Karpas-422 (cell line): ENCODE measurements around the gene MPRIP. TPM values are rescaled to one million over a fixed set of nuclear protein-coding genes. Genes with fewer than 3 reads are reported as not detected.

Experiments
- DNase-seq: peaks from one replicate; pipeline ENCODE4 v3.0.0-alpha.2; 2015
- H2AFZ ChIP-seq: fragments of 200-600 bp; sonication (generic); 2 replicates; pipeline ENCODE4 v1.6.1; 2014; ENCODE audit warnings: antibody characterized with exemption, low read length, mixed read lengths
- H3K27ac ChIP-seq: fragments of 200-600 bp; sonication (generic); 2 replicates; pipeline ENCODE4 v1.5.1; 2014; ENCODE audit warnings: mild to moderate bottlenecking, low read length, moderate library complexity
- H3K27me3 ChIP-seq: fragments of 200-600 bp; sonication (generic); 2 replicates; pipeline ENCODE4 v1.6.1; 2014; ENCODE audit warnings: low read length, mixed read lengths
- H3K36me3 ChIP-seq: fragments of 200-600 bp; sonication (generic); 2 replicates; pipeline ENCODE4 v1.6.1; 2014; ENCODE audit warnings: low read length, mixed read lengths; ENCODE audit not compliant: insufficient read depth
- H3K4me1 ChIP-seq: fragments of 200-600 bp; sonication (generic); 2 replicates; pipeline ENCODE4 v1.6.1; 2014; ENCODE audit warnings: mild to moderate bottlenecking, low read length, mixed read lengths
- H3K4me2 ChIP-seq: fragments of 200-600 bp; sonication (generic); 2 replicates; pipeline ENCODE4 v1.6.1; 2014; ENCODE audit warnings: low read length, low read depth, mild to moderate bottlenecking; ENCODE audit not compliant: poor library complexity, severe bottlenecking
- H3K4me3 ChIP-seq: fragments of 200-600 bp; sonication (generic); 2 replicates; pipeline ENCODE4 v1.5.1; 2014; ENCODE audit warnings: mild to moderate bottlenecking, antibody characterized with exemption, low read length, mixed read lengths
- H3K79me2 ChIP-seq: fragments of 200-600 bp; sonication (generic); 2 replicates; pipeline ENCODE4 v1.6.1; 2014; ENCODE audit warnings: mild to moderate bottlenecking, low read length, mixed read lengths
- H3K9ac ChIP-seq: fragments of 200-600 bp; sonication (generic); 2 replicates; pipeline ENCODE4 v1.6.0; 2014; ENCODE audit warnings: low read length
- H3K9me2 ChIP-seq: fragments of 200-600 bp; sonication (generic), shearing (Covaris generic); replicated peaks from 2 replicates; pipeline ENCODE4 v1.6.0; 2014; ENCODE audit warnings: mild to moderate bottlenecking, low read length, moderate library complexity; ENCODE audit not compliant: insufficient read depth
- H3K9me3 ChIP-seq: fragments of 300-700, 200-600 bp; sonication (generic); 2 replicates; pipeline ENCODE4 v1.6.1; 2014; ENCODE audit warnings: low read length, mixed read lengths
- H4K20me1 ChIP-seq: fragments of 200-600 bp; sonication (generic); 2 replicates; pipeline ENCODE4 v1.6.1; 2014; ENCODE audit warnings: mild to moderate bottlenecking, antibody characterized with exemption, low read length, low read depth; ENCODE audit not compliant: insufficient read depth
- total RNA-seq: library from RNA; depleted of rRNA; stranded (reverse); fragments of >200 nt; shearing (Covaris generic); gene quantifications from 2 replicates; pipeline ENCODE4 v1.2.3, GENCODE V29; 2014; ENCODE audit warnings: low replicate concordance

MPRIP gene
- total RNA-seq, 1 experiment from 2014 or later: 44.1 TPM

GRCh38 chr17:17039911-17040310, 2.3 kb upstream of the MPRIP start:
- H3K4me2 ChIP-seq: no peak overlapping the region
- peaks cover 50% of the 10 kb centered on the region for H3K4me1 ChIP-seq
- no peaks in the 10 kb centered on the region for H3K36me3 ChIP-seq
- no peak overlapping the region for H3K4me3 ChIP-seq
- H4K20me1 ChIP-seq: peaks cover 20% of the 10 kb centered on the region
- no peak overlapping the region for H2AFZ ChIP-seq
- DNase-seq: no peak
- no peaks in the 10 kb centered on the region for H3K79me2 ChIP-seq
- H3K9me3 ChIP-seq: no peaks in the 10 kb centered on the region
- H3K27ac ChIP-seq: no peak overlapping the region
- H3K27me3 ChIP-seq: no peaks in the 10 kb centered on the region; the same call in 1 of the 2 replicates
- no peak overlapping the region for H3K9ac ChIP-seq
- H3K9me2 ChIP-seq: no peaks in the 10 kb centered on the region

DNA sequence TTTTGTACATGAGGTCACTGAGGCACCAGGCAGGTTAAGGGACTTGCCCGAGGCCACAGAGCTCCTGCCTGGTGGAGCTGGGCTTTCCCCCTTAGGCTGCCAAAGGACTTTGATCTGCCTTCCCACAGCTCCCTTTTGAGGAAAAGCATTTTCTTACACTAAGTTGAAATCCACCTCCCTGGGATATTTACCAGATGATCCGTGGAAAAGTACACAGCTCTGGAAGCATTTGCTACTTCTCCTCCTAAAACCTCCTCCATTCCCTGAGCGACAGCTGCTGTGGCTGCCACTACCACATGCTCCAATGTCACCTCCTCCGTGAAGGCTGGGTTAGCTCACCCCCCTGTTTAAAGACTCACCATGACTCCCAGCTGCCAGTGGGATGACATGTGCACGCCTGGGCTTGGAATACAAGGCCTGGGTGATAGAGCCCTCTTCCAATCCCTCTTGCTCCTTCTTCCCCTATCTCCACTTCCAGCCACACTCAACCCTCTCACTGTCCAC, 1.2 kb upstream of the MPRIP start:
- peaks cover 31% of the 10 kb centered on the region for H4K20me1 ChIP-seq
- H3K9me3 ChIP-seq: no peaks in the 10 kb centered on the region
- H3K79me2 ChIP-seq: no peaks in the 10 kb centered on the region
- peaks cover 56% of the 10 kb centered on the region for H3K4me1 ChIP-seq
- DNase-seq: no peak
- no peak overlapping the region for H2AFZ ChIP-seq
- H3K9me2 ChIP-seq: no peaks in the 10 kb centered on the region
- no peaks in the 10 kb centered on the region; the same call in 1 of the 2 replicates for H3K27me3 ChIP-seq
- peak overlapping the region; percentile 88 for H3K4me2 ChIP-seq
- H3K9ac ChIP-seq: no peak overlapping the region
- H3K27ac ChIP-seq: no peak overlapping the region
- no peaks in the 10 kb centered on the region for H3K36me3 ChIP-seq
- no peak overlapping the region; the same call in 1 of the 2 replicates for H3K4me3 ChIP-seq

GRCh38 chr17:17041571-17042383, 480 bp upstream of the MPRIP start:
- H2AFZ ChIP-seq: peak overlapping the region; percentile 96
- H3K9me2 ChIP-seq: no peaks in the 10 kb centered on the region
- H3K79me2 ChIP-seq: no peaks in the 10 kb centered on the region
- no peaks in the 10 kb centered on the region; the same call in 1 of the 2 replicates for H3K27me3 ChIP-seq
- H3K9ac ChIP-seq: peak overlapping the region; percentile 68
- H3K4me2 ChIP-seq: peak overlapping the region; percentile 88
- H3K4me1 ChIP-seq: peaks cover 53% of the 10 kb centered on the region
- no peaks in the 10 kb centered on the region for H3K36me3 ChIP-seq
- peak overlapping the region; percentile 74 for H3K4me3 ChIP-seq
- H4K20me1 ChIP-seq: peaks cover 33% of the 10 kb centered on the region
- peak; percentile 98 for DNase-seq
- H3K9me3 ChIP-seq: no peaks in the 10 kb centered on the region
- no peak overlapping the region for H3K27ac ChIP-seq

DNA sequence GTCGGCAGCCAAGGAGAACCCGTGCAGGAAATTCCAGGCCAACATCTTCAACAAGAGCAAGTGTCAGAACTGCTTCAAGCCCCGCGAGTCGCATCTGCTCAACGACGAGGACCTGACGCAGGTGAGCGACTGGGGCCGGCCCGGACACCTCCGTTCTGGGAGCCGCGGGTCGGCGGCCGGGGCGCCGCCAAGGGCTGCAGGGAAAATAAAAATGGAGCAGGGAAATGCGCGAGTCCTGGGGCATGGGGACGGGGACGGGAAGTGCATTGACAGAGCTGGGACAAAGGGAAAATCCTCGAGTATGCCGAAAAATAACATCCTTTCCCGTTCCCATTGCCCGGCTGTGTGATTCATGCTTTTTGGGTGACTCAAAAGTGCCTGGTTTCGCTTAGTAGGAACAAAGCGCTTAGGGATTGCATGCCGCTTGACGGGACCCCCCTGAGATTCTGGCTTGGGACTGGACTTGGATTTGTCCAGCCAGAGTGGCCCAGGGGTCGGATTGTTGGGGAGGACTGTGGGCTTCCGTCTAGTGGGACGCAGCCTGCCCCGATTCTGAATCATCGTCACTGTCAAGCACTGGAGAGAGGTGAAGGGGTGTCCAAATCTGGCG, 699 bp downstream of the MPRIP start:
- 0 out of 2 replicates have a peak, but pooled peaks cover 6% of the 10 kb centered on the region for H3K79me2 ChIP-seq
- no peak overlapping the region for H3K27ac ChIP-seq
- no peaks in the 10 kb centered on the region for H3K9me3 ChIP-seq
- H3K4me3 ChIP-seq: peak overlapping the region; percentile 72
- peak; percentile 62 for DNase-seq
- H3K9ac ChIP-seq: peak overlapping the region; percentile 70
- H3K9me2 ChIP-seq: no peaks in the 10 kb centered on the region
- H4K20me1 ChIP-seq: peaks cover 40% of the 10 kb centered on the region
- H3K4me2 ChIP-seq: peak overlapping the region; percentile 81
- no peaks in the 10 kb centered on the region; the same call in 1 of the 2 replicates for H3K27me3 ChIP-seq
- peaks cover 46% of the 10 kb centered on the region for H3K4me1 ChIP-seq
- no peaks in the 10 kb centered on the region for H3K36me3 ChIP-seq
- H2AFZ ChIP-seq: peak overlapping the region; percentile 63; the same call in 1 of the 2 replicates

DNA sequence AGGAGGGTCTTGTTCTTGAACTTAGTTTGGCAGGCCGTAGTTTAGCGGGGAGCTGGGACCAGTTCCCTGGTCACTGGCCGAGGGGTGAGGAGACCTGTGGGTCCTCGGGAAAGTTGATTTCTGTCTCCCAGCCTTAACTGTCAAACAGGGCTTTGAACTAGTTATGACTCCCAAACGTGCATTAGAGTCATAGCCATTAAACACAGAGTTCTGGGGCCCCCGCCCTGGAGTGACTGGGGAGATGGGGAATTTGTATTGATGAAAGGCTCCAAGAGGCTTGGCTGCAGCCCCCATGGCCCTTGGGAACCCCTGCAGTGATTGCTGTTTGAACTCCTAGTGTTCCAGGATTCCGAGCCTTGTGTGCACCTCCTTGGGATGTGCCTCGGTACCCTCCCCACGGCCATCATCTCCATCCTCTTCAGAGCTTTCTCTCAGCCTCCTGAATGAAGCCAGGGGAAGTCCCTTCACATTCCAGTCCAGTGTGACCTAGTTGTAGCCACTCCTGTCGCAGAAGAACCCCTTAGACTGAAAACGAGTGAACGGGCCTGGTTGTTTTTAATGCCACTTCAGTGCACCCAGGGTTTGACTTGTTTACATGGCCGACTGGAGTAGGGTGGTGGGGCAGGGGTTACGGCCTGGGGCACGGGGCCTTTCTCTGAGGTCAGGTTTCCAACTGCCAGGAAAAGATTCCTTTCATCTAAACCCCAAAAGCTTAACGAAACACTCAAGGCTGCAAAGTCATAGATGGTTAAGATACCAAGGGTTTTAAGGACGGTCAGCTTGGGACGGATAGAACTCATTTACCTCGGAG, 1.4 kb downstream of the MPRIP start:
- H3K4me3 ChIP-seq: peak overlapping the region; percentile 72
- no peak overlapping the region for H2AFZ ChIP-seq
- peaks cover 46% of the 10 kb centered on the region for H3K4me1 ChIP-seq
- no peaks in the 10 kb centered on the region for H3K36me3 ChIP-seq
- peak overlapping the region; percentile 81 for H3K4me2 ChIP-seq
- H3K27ac ChIP-seq: no peak overlapping the region
- H3K9ac ChIP-seq: peak overlapping the region; percentile 70
- peaks cover 46% of the 10 kb centered on the region for H4K20me1 ChIP-seq
- H3K79me2 ChIP-seq: peaks cover 6% of the 10 kb centered on the region; the same call in 1 of the 2 replicates
- no peaks in the 10 kb centered on the region for H3K9me3 ChIP-seq
- no peak for DNase-seq
- no peaks in the 10 kb centered on the region; the same call in 1 of the 2 replicates for H3K27me3 ChIP-seq
- H3K9me2 ChIP-seq: no peaks in the 10 kb centered on the region

DNA sequence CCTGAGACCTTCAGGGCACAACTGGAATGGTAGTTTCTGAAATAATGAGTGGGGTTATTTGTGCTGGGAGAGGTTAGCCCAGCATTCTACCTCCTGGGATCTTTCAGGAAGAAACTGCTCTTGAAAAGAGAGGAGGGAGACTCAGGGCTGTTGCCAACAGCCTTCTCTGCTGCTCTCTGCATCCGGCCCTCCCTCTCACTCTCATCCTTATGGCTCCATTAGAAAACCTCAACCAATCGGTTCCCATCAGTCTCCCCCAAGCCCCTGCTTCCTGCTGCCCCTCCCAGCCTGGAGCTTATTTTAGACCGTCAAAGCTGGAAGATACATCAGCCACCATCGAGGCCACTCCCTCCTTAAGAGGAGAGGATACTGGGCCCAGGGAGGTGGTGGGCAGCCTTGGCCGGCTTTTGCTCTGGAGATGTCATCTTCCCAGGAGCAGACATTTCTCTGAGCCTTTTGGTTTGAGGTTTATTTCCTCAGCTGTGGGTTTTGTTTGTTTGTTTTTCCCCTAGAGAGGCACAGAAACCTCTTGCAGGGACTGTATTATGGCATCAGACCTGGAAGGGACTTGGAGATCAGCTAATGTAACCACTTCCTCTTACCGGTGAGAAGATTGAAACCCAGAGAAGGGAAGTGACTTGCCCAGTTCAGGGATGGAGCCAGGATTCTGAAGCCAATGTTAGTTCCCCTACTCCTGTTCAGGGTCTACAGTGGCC, 2.7 kb downstream of the MPRIP start:
- Histone ChIP-seq H3K36me3 (no peaks in the 10 kb centered on the region), H3K4me3 (0 out of 2 replicates have a peak overlapping the region, but pooled peaks have one; percentile 24), H3K4me2 (peak overlapping the region; percentile 81), H4K20me1 (peaks cover 55% of the 10 kb centered on the region), H3K27ac (no peak overlapping the region), H3K9me2 (no peaks in the 10 kb centered on the region), H3K9ac (peak overlapping the region; percentile 13; the same call in 1 of the 2 replicates), H2AFZ (no peak overlapping the region), H3K79me2 (peaks cover 9% of the 10 kb centered on the region; the same call in 1 of the 2 replicates), H3K9me3 (no peaks in the 10 kb centered on the region), H3K4me1 (peaks cover 46% of the 10 kb centered on the region), H3K27me3 (no peaks in the 10 kb centered on the region; the same call in 1 of the 2 replicates)
- peak; percentile 77 for DNase-seq

GRCh38 chr17:17048106-17048505, 5.8 kb downstream of the MPRIP start:
- Histone ChIP-seq H3K27me3 (no peaks in the 10 kb centered on the region; the same call in 1 of the 2 replicates), H3K27ac (no peak overlapping the region), H4K20me1 (peaks cover 72% of the 10 kb centered on the region), H3K9me2 (no peaks in the 10 kb centered on the region), H2AFZ (no peak overlapping the region), H3K4me2 (no peak overlapping the region), H3K4me3 (no peak overlapping the region), H3K9ac (no peak overlapping the region), H3K36me3 (no peaks in the 10 kb centered on the region), H3K4me1 (peaks cover 34% of the 10 kb centered on the region), H3K9me3 (no peaks in the 10 kb centered on the region), H3K79me2 (peaks cover 9% of the 10 kb centered on the region; the same call in 1 of the 2 replicates)
- DNase-seq: no peak
